ENCODE results near the gene NLK.

The NLK gene

DNA sequence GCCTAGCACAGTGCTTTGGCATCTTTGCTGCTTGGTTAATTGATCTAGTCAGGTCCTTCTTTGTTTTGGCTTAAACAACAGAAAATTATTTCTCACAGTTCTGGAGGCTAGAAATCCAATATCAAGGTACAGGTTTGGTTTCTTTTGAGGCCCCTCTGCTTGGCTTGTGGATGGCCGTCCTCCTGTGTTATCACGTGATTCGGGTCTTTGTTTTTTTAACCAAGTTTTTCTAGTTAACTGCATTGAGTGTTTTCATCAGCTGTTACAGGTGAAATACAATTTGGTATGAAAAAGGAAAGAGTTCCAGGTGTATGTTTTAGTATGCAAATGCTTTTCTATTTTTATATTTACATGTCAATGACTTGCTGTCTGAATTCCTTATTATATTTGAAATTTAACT is 2.8 kb downstream of the NLK start:
- no peaks in the 10 kb centered on the region for H3K27me3 ChIP-seq (ENCODE audit: insufficient read depth, low read depth, severe bottlenecking)
- H3K9me3 ChIP-seq (ENCODE audit: severe bottlenecking): peaks cover 5% of the 10 kb centered on the region
- H3K27ac ChIP-seq: no peak overlapping the region
- H3K4me3 ChIP-seq (ENCODE audit: low read depth, low read length): no peak overlapping the region
- no peak for DNase-seq
- no peak for TF ChIP-seq CTCF (IDR thresholded peaks at IDR 0.05; ENCODE audit: low read depth, low read length)
- peaks cover 25% of the 10 kb centered on the region for H3K36me3 ChIP-seq

GRCh38 chr17:28046034-28046825 is 3.8 kb downstream of the NLK start:
- peaks cover 25% of the 10 kb centered on the region for H3K36me3 ChIP-seq
- H3K9me3 ChIP-seq (ENCODE audit: severe bottlenecking): no peaks in the 10 kb centered on the region
- H3K4me3 ChIP-seq (ENCODE audit: low read depth, low read length): no peak overlapping the region
- no peak overlapping the region for H3K27ac ChIP-seq
- no peak for DNase-seq
- H3K27me3 ChIP-seq (ENCODE audit: insufficient read depth, low read depth, severe bottlenecking): no peaks in the 10 kb centered on the region
- no peak for TF ChIP-seq CTCF (IDR thresholded peaks at IDR 0.05; ENCODE audit: low read depth, low read length)

- Histone ChIP-seq H3K36me3 (peaks cover 25% of the 10 kb centered on the region), H3K4me3 (ENCODE audit: low read depth, low read length) (no peak overlapping the region), H3K27ac (no peak overlapping the region), H3K27me3 (ENCODE audit: insufficient read depth, low read depth, severe bottlenecking) (no peaks in the 10 kb centered on the region), H3K9me3 (ENCODE audit: severe bottlenecking) (no peaks in the 10 kb centered on the region)
- no peak for TF ChIP-seq CTCF (IDR thresholded peaks at IDR 0.05; ENCODE audit: low read depth, low read length)
- no peak for DNase-seq
Observed at GRCh38 chr17:28047806-28048205, 5.3 kb downstream of the NLK start.

- H3K27ac ChIP-seq: no peak overlapping the region
- H3K4me3 ChIP-seq (ENCODE audit: low read depth, low read length): no peak overlapping the region
- DNase-seq: no peak
- H3K27me3 ChIP-seq (ENCODE audit: insufficient read depth, low read depth, severe bottlenecking): no peaks in the 10 kb centered on the region
- H3K9me3 ChIP-seq (ENCODE audit: severe bottlenecking): no peaks in the 10 kb centered on the region
- H3K36me3 ChIP-seq: peaks cover 14% of the 10 kb centered on the region
- TF ChIP-seq CTCF (IDR thresholded peaks at IDR 0.05; ENCODE audit: low read depth, low read length): no peak
Observed at GRCh38 chr17:28049071-28049470, 6.6 kb downstream of the NLK start.

DNA sequence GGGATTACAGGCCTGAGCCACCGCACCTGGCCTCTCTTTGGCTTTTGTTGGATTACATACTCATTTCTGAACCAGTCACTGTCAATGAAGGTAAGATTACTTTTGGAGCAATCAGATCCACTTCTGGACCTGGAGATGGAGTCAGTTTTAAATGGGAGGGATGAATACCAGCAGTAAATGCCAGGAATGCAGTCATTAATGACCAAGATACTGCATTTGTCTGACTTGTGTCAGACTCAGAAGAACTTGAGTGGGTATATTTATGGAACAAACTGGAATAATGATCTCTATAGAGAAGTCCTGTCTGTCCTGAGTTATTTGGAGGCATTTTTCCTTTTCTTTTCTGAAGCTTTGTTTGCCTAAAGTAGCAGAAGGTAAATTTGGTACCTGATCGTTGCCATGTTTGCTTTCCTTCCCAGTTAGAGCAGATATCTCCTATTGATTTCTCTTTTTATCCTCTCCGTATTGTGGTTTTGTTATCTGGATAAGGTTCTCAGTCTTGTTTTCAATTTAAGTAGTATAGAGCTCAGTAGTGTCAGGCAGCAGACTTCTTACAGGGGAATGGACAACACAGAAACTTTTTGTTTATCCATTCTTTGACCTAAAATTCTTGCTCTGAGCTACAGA is 10.7 kb downstream of the NLK start:
- H3K27ac ChIP-seq: peak overlapping the region; percentile 29
- H3K9me3 ChIP-seq (ENCODE audit: severe bottlenecking): no peaks in the 10 kb centered on the region
- H3K36me3 ChIP-seq: no peaks in the 10 kb centered on the region
- peak; percentile 21 for DNase-seq
- no peak overlapping the region for H3K4me3 ChIP-seq (ENCODE audit: low read depth, low read length)
- H3K27me3 ChIP-seq (ENCODE audit: insufficient read depth, low read depth, severe bottlenecking): no peaks in the 10 kb centered on the region
- no peak for TF ChIP-seq CTCF (IDR thresholded peaks at IDR 0.05; ENCODE audit: low read depth, low read length)

All from WERI-Rb-1 (cell line).